ENCODE data around the gene SEC14L5.

Gene SEC14L5

DNA sequence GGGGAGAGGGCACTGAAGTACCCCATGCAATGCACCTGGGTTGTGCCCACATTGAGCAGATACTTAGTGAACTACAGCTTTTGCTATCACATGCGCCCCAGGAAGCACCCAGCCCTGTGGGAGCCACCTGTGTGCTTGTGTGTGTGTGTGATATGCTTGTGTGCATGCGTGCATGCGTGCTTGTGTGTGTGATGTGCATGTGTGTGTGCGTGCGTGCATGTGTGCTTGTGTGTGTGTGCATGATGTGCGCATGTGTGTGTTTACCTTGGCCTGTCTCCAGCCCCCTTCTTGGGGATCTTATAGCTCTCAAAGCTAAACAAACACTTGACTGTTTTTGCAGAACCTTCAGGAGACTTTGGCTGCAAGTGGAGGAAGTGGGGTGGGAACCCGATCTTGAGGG lies 106.8 kb downstream of the SEC14L5 start:
- Histone ChIP-seq H3K4me1 (ENCODE audit: control insufficient read depth, insufficient read depth, low read length) (peaks cover 5% of the 10 kb centered on the region), H3K36me3 (ENCODE audit: control insufficient read depth, insufficient read depth, low read length, severe bottlenecking) (no peaks in the 10 kb centered on the region), H3K27me3 (replicated peaks; ENCODE audit: control insufficient read depth, insufficient read depth, low read length) (peaks cover 39% of the 10 kb centered on the region), H3K9me3 (ENCODE audit: control insufficient read depth, low read length) (no peaks in the 10 kb centered on the region), H3K9ac (ENCODE audit: low read length) (no peak overlapping the region), H3K4me3 (ENCODE audit: low read length) (no peak overlapping the region)
- no peak for DNase-seq (ENCODE audit: low read depth)

DNA sequence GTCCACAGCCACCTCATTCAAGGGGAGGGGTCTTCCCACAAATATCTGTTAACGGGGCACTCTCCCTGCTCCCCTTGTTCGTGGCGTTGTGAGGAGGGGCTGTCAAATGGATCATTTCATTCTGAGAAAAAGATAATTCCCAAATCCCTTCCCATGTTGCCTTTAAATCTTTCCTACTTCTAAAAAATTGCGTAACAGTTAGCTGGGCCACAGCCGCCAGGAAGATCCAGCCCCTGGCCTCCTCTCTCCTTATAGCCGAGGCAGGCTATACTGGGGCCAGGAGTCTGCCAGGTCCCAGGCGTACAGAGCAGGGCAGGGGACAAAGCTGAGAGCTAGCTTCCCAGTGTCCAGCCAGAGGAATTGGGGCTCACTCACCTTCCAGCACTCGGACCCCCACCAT lies 107.2 kb downstream of the SEC14L5 start:
- DNase-seq (ENCODE audit: low read depth): no peak
- Histone ChIP-seq H3K9ac (ENCODE audit: low read length) (no peak overlapping the region), H3K4me3 (ENCODE audit: low read length) (peak overlapping the region; percentile 8), H3K4me1 (ENCODE audit: control insufficient read depth, insufficient read depth, low read length) (peaks cover 5% of the 10 kb centered on the region), H3K36me3 (ENCODE audit: control insufficient read depth, insufficient read depth, low read length, severe bottlenecking) (no peaks in the 10 kb centered on the region), H3K9me3 (ENCODE audit: control insufficient read depth, low read length) (no peaks in the 10 kb centered on the region), H3K27me3 (replicated peaks; ENCODE audit: control insufficient read depth, insufficient read depth, low read length) (peaks cover 37% of the 10 kb centered on the region)

DNA sequence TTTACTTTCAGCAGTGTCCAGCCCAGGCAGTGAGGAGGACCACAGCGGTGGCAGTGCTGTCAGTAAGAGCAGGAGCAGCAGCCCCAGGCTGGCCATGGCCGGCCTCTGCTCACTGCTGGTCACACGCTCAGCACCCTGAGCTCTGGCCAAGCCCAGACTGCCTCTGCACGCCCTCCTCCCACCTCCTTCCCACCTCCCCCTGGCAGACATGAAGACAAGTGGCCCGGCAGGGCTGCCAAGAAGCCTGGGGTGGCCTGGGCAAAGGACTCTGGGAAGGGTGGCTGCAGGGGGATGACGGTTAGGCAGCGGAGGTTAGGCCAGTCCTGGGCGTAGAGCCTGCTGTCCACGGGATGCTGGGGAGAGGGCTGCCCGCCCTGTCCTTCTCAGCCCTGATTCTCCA lies 107.7 kb downstream of the SEC14L5 start, which contains the start of gene C16orf89:
Gene C16orf89, minus strand, starts transcription at position 144 of the 400 bp plus-strand sequence. Its CDS starts 48 bp downstream, at position 96.
- Histone ChIP-seq H3K27me3 (replicated peaks; ENCODE audit: control insufficient read depth, insufficient read depth, low read length) (peaks cover 35% of the 10 kb centered on the region), H3K36me3 (ENCODE audit: control insufficient read depth, insufficient read depth, low read length, severe bottlenecking) (no peaks in the 10 kb centered on the region), H3K9me3 (ENCODE audit: control insufficient read depth, low read length) (no peaks in the 10 kb centered on the region), H3K4me1 (ENCODE audit: control insufficient read depth, insufficient read depth, low read length) (peaks cover 5% of the 10 kb centered on the region), H3K9ac (ENCODE audit: low read length) (no peak within 1 kb of the TSS), H3K4me3 (ENCODE audit: low read length) (peak within 1 kb of the TSS; percentile 8)
- no peak for DNase-seq (ENCODE audit: low read depth)

- H3K4me3 ChIP-seq (ENCODE audit: low read length): no peak overlapping the region
- no peak for DNase-seq (ENCODE audit: low read depth)
Observed at GRCh38 chr16:5066511-5066910, 108.4 kb downstream of the SEC14L5 start.

More at GRCh38 chr16:5066511-5066910, 108.4 kb downstream of the SEC14L5 start:
- Histone ChIP-seq H3K27me3 (replicated peaks; ENCODE audit: control insufficient read depth, insufficient read depth, low read length) (peaks cover 35% of the 10 kb centered on the region), H3K9me3 (ENCODE audit: control insufficient read depth, low read length) (no peaks in the 10 kb centered on the region), H3K4me1 (ENCODE audit: control insufficient read depth, insufficient read depth, low read length) (peaks cover 9% of the 10 kb centered on the region), H3K36me3 (ENCODE audit: control insufficient read depth, insufficient read depth, low read length, severe bottlenecking) (no peaks in the 10 kb centered on the region), H3K9ac (ENCODE audit: low read length) (no peak overlapping the region)
